IPS DF 6.9 (cell line): ENCODE measurements around the gene SMAD3.

Experiments
- DNase-seq: peaks from one replicate; pipeline ENCODE4 v3.0.0-alpha.2; 2013; ENCODE audit warnings: low read depth, low spot score
- H3K27ac ChIP-seq: one replicate; pipeline ENCODE4 v1.5.1; 2013; ENCODE audit warnings: low read length, control low read depth
- H3K27me3 ChIP-seq: 2 replicates; pipeline ENCODE4 v1.6.1; 2013; ENCODE audit warnings: mild to moderate bottlenecking, low read length; ENCODE audit not compliant: control insufficient read depth, insufficient read depth
- H3K36me3 ChIP-seq: 2 replicates; pipeline ENCODE4 v1.6.1; 2013; ENCODE audit warnings: low read length; ENCODE audit not compliant: control insufficient read depth, insufficient read depth
- H3K4me1 ChIP-seq: 2 replicates; pipeline ENCODE4 v1.6.1; 2013; ENCODE audit warnings: low read length; ENCODE audit not compliant: control insufficient read depth, insufficient read depth
- H3K4me3 ChIP-seq: 2 replicates; pipeline ENCODE4 v1.5.1; 2013; ENCODE audit warnings: mild to moderate bottlenecking, low read length
- H3K9me3 ChIP-seq: 2 replicates; pipeline ENCODE4 v1.6.1; 2013; ENCODE audit warnings: low read length, inconsistent platforms; ENCODE audit not compliant: control insufficient read depth, insufficient read depth
- WGBS: extraction: QIAGEN DNeasy Blood & Tissue Kit; methylation state at CpG from one replicate; pipeline ENCODE4 v1.1.7; 2013; ENCODE audit warnings: mixed read lengths, missing lambda C conversion rate; ENCODE audit not compliant: insufficient read length, insufficient coverage; 5-methylcytosine and 5-hydroxymethylcytosine counted together

Gene SMAD3

DNA sequence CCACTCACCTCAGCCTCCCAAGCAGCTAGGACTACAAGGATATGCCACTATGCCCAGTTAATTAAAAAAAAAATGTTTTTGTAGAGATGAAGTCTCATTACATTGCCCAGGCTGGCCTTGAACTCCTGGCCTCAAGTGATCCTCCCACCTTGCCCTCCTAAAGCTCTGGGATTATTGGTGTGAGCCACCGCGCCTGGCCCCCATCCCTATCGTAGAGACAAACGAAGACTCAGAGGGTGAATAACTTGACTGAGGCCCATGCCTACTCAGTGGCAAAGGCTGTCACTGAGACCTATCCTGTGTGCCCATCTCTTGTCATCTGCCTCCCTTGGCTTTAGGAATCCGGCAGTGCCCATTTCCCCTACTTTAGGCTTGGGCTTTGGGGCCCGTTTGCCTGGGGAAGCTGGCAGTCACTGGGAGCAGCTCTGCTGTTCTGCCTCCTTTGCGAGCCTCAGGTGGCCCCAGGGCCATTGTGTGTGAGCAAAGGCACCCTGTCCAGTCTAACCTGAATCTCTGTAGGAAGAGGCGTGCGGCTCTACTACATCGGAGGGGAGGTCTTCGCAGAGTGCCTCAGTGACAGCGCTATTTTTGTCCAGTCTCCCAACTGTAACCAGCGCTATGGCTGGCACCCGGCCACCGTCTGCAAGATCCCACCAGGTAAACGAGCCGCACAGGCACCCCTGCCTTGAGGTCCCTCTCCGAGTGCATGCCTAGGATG, 119.0 kb downstream of the SMAD3 start:
- WGBS: no CpG with 5 or more reads among the region's 18 CpGs
- H3K4me3 ChIP-seq: no peak overlapping the region
- DNase-seq: no peak
- H3K4me1 ChIP-seq: peaks cover 2% of the 10 kb centered on the region; the same call in 1 of the 2 replicates
- no peaks in the 10 kb centered on the region for H3K9me3 ChIP-seq
- no peaks in the 10 kb centered on the region for H3K27me3 ChIP-seq
- peaks cover 6% of the 10 kb centered on the region; the same call in 1 of the 2 replicates for H3K36me3 ChIP-seq
- no peak overlapping the region for H3K27ac ChIP-seq

- H3K4me3 ChIP-seq: no peak overlapping the region
- H3K36me3 ChIP-seq: peaks cover 7% of the 10 kb centered on the region; the same call in 1 of the 2 replicates
- whole genome bisulfite sequencing: no CpG with 5 or more reads among the region's 6 CpGs
- H3K27me3 ChIP-seq: no peaks in the 10 kb centered on the region
- DNase-seq: no peak
- no peak overlapping the region for H3K27ac ChIP-seq
- H3K9me3 ChIP-seq: no peaks in the 10 kb centered on the region
- H3K4me1 ChIP-seq: peaks cover 2% of the 10 kb centered on the region; the same call in 1 of the 2 replicates
These were observed 119.6 kb downstream of the SMAD3 start for GRCh38 chr15:67185051-67185450.

DNA sequence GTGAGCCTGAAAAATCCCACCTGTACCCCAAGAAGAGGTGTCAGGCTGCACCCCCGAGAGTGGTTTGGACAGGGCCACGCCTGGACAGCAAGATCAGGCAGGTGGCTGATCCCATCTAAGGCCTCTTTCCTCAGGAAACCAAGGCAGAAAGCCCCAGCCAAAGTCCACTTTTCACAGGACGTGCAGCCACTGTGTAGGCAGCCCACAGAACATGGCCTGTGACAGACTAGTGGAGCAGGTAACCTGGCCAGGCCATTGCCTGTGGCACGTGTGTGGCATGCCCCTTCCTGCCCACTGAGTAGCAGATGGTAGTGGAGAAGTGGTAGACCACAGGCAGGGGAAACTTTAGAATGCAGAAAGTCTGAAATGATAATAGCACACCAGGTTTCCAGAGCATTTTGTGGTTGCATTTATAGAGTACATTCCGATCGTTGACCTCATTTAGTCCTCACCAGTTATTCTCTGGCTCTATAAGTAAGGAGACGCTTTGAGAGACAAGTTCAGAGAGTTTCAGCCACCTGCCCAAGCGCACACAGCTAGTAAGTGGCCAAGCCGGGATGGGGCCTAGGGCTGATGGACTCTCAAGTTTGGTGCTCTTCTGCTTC, 120.3 kb downstream of the SMAD3 start:
- H3K9me3 ChIP-seq: no peaks in the 10 kb centered on the region
- H3K4me3 ChIP-seq: no peak overlapping the region
- peaks cover 2% of the 10 kb centered on the region; the same call in 1 of the 2 replicates for H3K4me1 ChIP-seq
- no peak for DNase-seq
- WGBS: no CpG with 5 or more reads among the region's 9 CpGs
- H3K36me3 ChIP-seq: peaks cover 7% of the 10 kb centered on the region; the same call in 1 of the 2 replicates
- H3K27ac ChIP-seq: no peak overlapping the region
- no peaks in the 10 kb centered on the region for H3K27me3 ChIP-seq

- no peak for DNase-seq
- no peak overlapping the region for H3K27ac ChIP-seq
- H3K27me3 ChIP-seq: no peaks in the 10 kb centered on the region
- H3K4me3 ChIP-seq: no peak overlapping the region
- H3K36me3 ChIP-seq: peaks cover 7% of the 10 kb centered on the region; the same call in 1 of the 2 replicates
- H3K9me3 ChIP-seq: no peaks in the 10 kb centered on the region
- peaks cover 2% of the 10 kb centered on the region; the same call in 1 of the 2 replicates for H3K4me1 ChIP-seq
- no CpG with 5 or more reads among the region's 6 CpGs for WGBS
These were observed 120.8 kb downstream of the SMAD3 start for GRCh38 chr15:67186226-67186649.

DNA sequence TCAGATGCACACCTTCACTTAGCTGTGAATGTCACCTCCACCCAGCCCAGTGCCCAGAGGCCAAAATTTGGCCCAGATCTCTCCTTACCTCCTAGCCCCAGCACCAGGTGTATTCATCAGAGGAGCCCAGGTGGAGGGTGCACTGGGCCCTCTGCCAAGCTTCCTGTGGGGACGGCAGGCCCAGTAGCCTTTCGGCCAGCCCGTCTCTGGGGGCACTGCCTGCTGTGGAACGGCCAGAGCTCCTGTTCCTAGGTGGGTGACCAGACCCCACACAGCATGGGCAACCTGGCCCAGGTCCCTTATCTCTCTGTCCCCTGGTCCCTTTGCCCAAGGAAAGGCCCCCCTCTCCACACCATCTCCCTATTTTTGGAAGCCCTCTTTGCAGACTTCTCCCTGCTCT, 121.3 kb downstream of the SMAD3 start:
- WGBS: no CpG with 5 or more reads among the region's 4 CpGs
- Histone ChIP-seq H3K9me3 (no peaks in the 10 kb centered on the region), H3K36me3 (peaks cover 7% of the 10 kb centered on the region; the same call in 1 of the 2 replicates), H3K4me3 (no peak overlapping the region), H3K27me3 (no peaks in the 10 kb centered on the region), H3K4me1 (peaks cover 2% of the 10 kb centered on the region; the same call in 1 of the 2 replicates), H3K27ac (no peak overlapping the region)
- DNase-seq: no peak

GRCh38 chr15:67187351-67187854, 122.0 kb downstream of the SMAD3 start:
- Histone ChIP-seq H3K36me3 (peaks cover 7% of the 10 kb centered on the region; the same call in 1 of the 2 replicates), H3K4me3 (no peak overlapping the region), H3K4me1 (peaks cover 2% of the 10 kb centered on the region; the same call in 1 of the 2 replicates), H3K9me3 (no peaks in the 10 kb centered on the region), H3K27ac (no peak overlapping the region), H3K27me3 (no peaks in the 10 kb centered on the region)
- WGBS: no CpG with 5 or more reads among the region's 12 CpGs
- DNase-seq: no peak

GRCh38 chr15:67188551-67189218, 123.3 kb downstream of the SMAD3 start:
- H3K4me1 ChIP-seq: peaks cover 2% of the 10 kb centered on the region; the same call in 1 of the 2 replicates
- DNase-seq: no peak
- H3K27ac ChIP-seq: no peak overlapping the region
- H3K4me3 ChIP-seq: no peak overlapping the region
- H3K36me3 ChIP-seq: peaks cover 7% of the 10 kb centered on the region; the same call in 1 of the 2 replicates
- no CpG with 5 or more reads among the region's 8 CpGs for WGBS
- H3K9me3 ChIP-seq: no peaks in the 10 kb centered on the region
- H3K27me3 ChIP-seq: no peaks in the 10 kb centered on the region

DNA sequence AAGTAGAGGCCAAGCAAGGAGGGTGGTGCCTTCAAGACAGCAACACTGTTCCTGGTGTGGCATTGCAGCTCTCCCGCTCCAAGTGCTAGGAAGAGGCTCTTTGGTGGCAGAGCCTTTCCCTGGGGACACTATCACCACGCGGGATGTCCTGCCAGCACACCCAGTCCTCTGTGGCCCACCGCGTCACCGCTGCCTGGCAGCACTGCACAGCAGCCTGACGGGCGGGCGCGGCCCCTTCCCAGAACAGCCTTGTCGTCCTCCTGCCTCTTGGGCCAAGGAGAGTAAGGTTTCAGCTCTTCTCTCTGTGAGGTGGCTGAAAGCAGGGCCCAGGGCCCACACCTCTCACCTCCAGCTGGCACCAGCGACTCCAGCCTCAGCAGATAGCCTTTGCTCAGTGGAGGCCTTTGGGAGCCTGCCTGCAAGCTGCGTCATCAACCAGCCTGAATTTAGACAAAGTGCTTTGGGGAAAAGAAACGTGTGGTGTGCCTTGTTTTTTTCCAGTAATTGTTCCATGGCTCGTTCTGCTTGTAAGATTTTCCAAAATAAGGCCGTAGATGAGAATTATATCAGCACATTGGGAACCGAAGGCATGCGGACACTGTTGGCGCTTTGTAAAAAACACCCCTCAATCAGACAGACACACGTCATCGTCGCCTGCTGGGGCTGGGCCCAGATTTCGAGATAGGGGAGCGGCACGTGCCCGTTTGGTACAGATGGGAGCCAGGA, 124.1 kb downstream of the SMAD3 start:
- no peak for DNase-seq
- Histone ChIP-seq H3K4me1 (peaks cover 2% of the 10 kb centered on the region; the same call in 1 of the 2 replicates), H3K4me3 (no peak overlapping the region), H3K27ac (no peak overlapping the region), H3K9me3 (no peaks in the 10 kb centered on the region), H3K27me3 (no peaks in the 10 kb centered on the region), H3K36me3 (peaks cover 7% of the 10 kb centered on the region; the same call in 1 of the 2 replicates)
- no CpG with 5 or more reads among the region's 26 CpGs for WGBS

- no peak for DNase-seq
- Histone ChIP-seq H3K4me1 (peaks cover 2% of the 10 kb centered on the region; the same call in 1 of the 2 replicates), H3K36me3 (peaks cover 7% of the 10 kb centered on the region; the same call in 1 of the 2 replicates), H3K27ac (no peak overlapping the region), H3K27me3 (no peaks in the 10 kb centered on the region), H3K4me3 (no peak overlapping the region), H3K9me3 (no peaks in the 10 kb centered on the region)
- WGBS: no CpG with 5 or more reads among the region's 2 CpGs
These were observed 124.9 kb downstream of the SMAD3 start for GRCh38 chr15:67190326-67190725.
